Measurements from ENCODE around the gene PIK3CD.

PIK3CD gene

DNA sequence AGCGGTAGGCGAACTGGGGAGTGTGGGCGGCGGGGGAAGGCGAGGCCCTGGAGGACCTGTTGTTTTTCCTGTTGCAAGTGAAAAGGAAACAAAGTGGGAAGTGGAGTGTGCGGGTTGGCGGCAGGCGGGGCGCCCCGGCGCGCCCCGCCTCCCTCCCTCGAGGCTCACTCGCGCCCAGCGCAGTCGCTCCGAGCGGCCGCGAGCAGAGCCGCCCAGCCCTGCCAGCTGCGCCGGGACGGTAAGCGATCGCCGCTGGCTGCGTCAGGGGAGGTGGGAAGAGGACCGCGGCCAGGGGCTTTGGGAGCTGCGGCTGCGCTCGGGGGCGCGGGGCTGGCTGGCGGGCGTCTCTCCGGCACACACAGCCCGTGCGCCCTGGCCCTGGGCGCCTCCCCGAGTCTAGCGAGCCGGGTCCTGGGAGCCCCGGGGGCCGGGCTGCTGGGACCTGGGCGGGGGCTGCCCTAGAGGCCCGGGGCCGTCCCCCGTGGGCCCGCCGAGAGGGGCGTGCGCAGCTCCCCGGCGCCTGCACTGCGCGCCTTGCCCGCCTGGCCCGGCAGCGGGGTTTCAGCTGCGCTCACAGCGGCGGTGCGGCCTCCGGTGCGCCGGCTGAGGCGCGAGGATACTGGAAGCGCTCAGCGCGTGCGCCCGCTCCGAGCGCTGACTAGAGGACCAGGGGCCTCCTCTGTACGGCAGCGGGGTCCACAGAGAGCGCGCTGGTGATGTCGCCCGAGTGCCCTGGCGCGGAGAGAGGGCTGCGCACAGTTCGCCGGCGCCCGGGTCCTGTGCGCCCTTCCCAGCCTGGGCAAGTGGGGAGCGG is at the start of gene PIK3CD:
Gene PIK3CD (plus strand): TSS at position 167 of the 814 bp plus-strand sequence. CDS start 58,725 bp downstream, outside the sequence.
- DNase-seq = peak; percentile 57

DNA sequence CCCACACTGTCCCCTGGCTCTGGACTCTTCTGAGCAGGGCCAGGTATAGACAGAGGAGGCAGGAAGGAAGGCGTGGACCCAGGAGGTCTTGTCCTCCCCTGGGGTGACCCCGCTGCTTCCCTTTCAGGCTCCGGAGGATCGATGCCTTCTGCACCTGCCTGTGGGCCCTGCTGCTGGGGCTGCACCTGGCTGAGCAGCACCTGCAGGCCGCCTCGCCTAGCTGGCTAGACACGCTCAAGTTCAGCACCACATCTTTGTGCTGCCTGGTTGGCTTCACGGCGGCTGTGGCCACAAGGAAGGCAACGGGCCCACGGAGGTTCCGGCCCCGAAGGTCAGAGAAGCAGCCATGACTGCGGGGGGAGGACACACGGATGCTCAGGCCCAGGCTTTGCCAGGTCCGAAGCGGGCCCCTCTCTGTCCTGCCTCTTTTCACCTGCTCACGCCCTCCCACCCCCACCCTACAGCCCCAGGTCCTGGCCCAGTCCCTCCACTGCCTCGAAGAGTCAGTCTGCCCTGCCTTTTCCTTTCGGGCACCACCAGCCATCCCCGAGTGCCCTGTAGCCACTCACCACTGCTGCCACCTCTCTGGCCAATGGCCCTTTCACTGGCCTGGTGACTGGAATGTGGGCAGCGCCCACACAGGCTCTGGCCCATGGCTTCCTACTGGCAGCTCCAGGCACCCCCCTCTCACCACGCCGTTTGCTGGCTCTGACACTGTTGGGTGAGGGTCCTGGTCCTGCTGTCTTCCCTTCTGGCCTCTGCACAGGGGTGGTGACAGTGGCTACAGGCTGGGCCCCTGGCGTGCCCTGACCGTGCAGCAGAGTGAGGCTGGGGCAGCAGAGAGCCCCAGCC is 49.4 kb upstream of the PIK3CD start:
- DNase-seq = no peak

DNA sequence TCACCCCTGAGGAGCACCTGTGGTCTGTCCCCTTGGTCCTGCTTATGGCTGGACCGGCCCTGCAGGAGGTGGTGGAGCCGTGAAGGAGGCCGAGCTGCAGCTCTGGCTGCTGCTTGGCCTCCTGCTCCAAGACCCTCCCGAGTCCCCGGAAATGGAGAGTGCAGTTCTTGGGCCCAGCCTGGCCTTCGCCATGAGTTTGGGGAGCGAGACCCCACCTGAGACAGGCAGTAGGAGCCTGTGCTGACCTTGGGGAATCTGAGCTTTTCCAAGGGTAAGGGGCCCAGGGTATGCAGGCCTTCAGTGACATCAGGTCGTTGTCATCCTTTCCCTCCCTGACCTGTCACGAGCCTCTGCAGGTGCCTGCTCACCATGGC is 48.8 kb upstream of the PIK3CD start:
- no peak for DNase-seq

DNA sequence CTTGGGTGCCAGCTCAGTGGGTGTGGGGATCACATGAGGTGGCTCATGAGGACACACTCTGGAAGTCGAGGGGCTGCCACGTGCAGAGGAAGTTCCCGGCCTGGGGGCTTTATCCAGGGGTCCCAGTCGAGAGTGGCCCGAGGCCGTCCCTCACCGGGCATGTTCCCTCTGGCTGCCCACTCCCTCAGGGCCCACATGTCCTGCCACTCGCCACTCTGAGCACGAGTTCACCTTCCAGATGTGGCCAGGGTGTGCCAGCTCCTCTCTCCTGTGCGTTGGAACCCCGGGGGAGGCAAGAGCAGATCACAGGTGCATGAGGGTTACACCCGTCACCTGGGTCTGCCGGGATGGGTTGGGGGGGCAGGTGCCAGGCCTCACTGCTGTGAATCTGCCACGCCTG is 48.2 kb upstream of the PIK3CD start:
- no peak for DNase-seq

DNA sequence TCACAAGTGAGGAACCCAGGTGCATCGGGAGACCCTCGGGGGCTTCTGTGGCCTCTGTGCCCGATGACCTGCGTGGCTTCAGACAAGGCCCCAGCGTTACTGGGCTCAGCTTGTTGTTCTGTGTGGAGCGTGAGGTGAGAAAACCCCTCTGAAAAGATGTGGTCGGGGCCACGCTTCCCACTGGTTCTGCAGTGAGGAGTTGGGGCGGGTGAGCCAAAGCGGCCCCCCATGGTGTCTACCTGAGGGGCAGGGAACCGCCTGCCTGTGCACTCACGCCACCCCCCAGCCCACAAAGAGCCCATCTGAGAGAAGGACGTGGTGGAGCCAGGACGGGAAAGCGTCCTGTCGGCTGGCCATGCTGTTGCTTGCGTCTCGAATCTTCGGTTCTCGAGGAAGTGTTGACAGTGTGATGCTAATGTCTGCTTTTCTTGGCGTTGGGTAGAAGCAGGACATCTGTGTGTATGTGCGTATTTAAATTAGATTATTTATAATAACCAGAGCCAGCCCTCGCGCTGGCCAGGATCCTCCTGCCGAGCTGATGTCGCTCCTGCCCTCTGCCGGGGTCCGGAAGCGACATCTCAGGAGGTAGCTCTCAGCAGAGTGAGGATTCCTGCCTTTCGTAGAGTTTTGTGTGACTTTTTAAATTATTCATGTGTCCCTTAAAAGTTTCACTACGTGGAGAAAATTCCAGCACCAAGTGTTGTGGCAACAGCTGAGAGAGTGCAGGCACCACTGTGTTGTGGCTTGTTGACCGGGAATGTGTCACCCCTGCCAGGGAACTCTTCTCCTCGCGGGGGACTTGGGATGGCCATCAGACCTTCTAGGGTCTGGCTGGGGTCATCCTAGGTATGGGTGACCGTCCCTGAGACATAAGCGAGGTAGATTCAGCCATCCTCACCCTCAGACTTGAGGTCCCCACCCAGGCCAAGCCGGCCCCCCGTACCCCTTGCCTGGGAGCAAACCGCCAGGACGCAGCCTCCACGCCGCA is 47.5 kb upstream of the PIK3CD start:
- no peak for DNase-seq

DNA sequence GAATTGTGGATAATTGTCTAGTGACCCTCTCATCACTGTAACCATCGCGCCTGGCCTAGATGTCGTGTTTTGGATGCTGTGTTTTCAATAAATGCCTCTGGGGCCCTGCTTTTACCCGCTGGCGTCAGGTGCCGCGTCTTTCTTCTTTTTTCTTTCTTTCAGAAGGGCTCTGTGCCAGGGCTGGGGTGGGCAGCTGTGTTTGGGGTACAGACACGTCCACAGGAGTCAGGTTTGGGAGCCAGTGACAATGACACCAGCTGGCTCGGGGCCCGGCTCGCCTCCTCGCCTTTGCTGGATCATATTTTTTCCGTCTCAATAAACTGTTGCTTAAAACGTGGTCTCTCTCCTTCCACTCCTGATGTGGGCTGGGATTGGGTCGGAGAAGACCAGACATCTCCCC is 46.7 kb upstream of the PIK3CD start:
- DNase-seq = no peak

DNA sequence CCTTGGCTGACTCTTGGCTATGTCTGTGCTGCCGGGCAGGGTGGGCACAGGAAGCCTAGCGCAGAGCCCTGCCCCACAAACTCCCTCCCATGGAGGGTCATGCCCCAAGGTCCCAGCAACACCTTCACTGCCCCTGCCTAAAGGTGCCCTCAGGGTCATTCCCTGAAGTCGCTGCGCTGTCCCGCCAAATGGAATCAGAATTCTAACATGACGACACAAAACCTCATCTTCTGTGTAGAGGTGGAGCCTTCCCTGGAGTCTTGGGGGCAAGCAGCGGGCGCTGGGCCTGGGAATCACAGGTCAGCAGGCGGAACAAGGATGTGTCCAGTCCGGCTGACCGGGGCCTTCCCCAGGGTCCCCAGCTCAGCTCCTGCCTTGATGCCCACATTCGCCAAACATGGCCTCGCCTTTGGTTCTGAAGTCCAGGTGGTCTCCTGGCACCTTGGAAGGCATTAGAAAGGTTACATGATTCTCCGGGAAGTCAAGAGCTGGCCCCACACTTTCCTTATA is 45.5 kb upstream of the PIK3CD start:
- DNase-seq = no peak

DNA sequence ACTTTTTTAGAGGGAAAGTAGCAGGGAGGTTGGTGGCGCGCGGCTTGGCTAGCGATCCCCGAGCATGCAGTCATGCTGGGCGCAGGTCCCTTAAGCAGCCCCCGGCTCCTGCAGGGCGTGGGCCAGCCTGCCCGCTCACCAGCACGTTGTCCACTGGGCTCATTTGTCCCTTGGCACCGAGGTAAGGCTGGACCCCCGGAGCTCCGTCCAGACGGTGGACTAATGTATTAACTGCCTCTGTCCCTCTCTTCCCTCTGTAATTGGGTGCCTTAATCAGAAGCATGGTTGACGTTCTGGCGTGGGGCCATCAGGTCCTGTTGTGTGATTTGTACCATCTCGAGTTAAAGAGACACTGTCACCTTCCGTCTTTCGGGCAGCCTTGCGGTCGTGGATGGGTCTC is 45.1 kb upstream of the PIK3CD start:
- no peak for DNase-seq

DNA sequence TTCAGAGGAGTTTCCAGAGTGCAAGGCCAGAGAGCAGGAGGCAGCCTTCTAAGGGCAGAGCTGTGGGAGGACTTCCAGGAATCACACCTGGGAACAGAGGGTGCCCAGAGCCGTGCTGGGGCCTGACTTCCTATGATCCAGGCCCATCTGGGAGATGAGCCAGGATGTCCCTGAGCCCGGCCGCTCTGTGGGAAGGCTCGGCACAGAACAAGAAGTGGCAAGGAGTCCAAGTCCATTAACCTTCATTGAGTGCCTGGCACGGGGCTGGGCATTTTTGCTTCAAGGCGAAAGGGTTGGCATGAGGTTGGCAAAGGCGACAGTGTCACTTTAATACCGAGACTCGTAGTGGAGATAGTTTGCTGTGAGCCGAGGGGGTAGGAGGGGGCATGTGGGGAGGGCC is 44.6 kb upstream of the PIK3CD start:
- no peak for DNase-seq

DNA sequence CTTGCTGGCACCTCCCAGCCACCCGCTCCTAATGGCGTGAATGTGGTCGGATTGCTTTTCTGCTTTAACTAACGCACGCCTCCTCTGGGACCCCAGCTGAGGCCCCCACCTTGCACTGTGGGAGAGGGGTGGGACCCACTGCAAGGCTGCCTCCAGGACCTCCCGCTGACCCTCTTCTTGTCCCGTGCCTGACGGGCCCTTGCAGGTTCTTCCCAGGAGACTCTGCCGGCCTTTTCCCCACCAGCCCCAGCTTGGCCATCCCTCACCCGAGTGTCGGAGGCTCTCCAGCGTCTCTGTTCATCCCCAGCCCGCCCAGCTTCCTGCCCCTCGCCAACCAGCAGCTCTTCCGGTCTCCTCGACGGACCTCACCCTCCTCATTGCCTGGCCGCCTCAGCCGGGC is 44.2 kb upstream of the PIK3CD start:
- DNase-seq = no peak

DNA sequence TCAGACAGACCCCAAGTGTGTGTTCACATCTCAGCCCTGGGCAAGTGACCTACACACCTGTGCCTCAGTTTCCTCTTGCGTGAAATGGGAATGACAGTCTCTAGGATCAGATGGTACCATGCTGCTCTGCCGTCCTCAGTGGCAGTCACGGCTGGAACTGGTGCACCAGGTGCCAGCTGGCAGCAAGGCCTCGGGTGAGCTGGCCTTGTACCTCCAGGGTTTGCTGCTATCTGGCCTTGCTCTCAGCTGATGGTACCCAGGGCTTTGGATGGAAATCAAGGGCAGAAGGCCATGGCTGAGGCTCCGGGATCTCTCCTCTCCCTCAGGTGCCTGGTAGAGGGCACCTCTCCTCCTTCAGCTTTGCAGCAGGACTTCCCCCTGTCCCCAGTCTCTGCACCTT is 41.5 kb upstream of the PIK3CD start:
- DNase-seq = no peak

DNA sequence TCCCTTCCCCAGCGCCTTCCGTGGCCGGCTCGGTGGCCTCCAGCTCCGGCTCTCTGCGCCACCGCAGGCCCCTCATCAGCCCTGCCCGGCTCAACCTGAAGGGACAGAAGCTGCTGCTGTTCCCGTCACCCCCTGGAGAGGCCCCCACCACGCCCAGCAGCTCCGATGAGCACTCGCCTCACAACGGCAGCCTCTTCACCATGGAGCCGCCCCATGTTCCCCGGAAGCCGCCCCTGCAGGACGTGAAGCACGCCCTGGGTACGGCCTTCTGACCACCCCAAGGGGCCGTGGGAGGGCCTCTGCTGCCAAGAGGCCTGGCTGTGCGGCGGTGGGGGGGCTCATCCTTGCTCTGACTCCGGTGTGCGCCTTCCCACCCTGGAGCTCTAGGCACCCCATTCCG is 41.0 kb upstream of the PIK3CD start:
- no peak for DNase-seq

DNA sequence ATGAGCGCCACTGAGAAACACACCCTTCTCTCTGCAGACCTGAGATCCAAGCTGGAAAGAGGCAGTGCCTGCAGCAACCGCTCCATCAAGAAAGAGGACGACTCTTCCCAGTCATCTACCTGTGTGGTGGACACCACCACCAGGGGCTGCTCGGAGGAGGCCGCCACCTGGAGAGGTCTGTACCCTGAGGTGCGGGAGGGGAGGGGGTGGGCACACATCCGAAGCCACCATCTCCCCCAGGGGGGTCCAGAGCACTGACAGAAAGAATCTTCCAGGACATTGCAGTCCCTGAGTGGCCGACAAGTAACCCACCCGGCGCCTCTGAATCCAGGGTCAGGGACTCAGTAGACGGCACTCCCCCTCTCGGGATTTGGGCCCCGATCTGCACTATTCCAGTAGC is 39.8 kb upstream of the PIK3CD start:
- no peak for DNase-seq

DNA sequence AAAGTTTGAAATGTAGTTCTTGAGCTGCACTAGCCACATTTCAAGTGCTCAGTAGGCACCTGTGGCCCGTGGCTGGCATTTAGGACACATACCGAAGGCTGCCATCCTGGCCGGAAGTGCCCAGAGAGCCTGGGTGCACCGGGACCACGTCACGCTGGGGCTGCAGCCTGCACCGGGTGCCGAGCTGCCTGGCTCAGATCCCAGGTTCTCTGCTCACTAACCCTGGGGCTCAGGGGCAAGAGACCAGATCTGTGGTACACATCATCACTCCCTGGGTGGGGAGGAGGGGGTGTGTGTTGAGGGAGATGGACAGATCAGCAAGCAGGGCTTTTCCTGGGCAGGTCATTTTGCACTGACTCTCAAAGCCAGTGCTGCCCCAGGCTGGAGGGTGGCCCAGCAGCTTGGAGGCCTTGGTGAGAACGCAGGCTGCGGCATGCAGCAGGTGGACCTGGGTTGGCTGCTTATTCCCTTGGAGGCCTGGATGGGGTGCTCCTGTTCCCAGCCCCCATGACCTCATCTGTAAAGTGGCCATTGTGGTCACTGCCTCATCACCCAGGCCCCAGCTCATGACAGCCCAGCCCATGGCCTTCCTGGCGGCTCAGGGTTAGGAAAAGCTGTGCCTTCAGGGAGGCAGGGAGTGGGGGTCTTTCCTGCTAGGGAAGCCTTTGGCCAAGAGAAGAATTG is 39.2 kb upstream of the PIK3CD start:
- no peak for DNase-seq

DNA sequence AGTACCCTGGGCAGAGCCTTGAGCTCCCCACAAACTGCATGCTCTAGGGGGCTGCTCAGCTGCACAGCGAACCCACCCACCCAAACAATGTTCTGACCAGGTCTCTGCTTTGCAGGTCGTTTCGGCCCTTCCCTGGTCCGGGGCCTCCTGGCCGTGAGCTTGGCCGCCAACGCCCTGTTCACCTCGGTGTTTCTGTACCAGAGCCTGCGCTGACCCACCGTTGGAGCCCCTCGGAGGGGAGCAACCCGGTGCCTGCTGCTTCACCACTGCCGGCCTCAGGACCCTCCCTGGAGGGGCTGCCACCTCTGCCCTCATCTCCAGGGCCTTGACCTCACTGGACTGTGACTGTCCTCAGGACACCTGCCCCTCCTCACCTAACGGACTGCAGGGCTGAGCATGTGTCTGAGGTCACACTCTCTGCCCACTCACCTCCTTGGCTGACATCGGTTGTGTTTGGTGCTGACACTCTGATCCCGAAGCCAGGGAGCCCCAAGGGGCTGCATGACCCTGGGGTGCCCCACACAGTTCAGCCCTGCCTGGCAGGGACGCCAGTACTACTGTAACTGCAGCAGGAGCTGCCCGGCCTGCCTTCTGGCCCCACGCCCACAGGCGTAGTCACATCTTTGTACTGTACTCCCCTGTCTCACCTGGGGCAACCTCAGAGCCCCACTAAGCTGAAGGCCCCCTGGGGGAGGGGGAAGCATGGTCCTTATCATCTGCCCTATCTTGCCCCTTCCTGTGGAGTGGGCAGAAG is 38.5 kb upstream of the PIK3CD start:
- DNase-seq = no peak

DNA sequence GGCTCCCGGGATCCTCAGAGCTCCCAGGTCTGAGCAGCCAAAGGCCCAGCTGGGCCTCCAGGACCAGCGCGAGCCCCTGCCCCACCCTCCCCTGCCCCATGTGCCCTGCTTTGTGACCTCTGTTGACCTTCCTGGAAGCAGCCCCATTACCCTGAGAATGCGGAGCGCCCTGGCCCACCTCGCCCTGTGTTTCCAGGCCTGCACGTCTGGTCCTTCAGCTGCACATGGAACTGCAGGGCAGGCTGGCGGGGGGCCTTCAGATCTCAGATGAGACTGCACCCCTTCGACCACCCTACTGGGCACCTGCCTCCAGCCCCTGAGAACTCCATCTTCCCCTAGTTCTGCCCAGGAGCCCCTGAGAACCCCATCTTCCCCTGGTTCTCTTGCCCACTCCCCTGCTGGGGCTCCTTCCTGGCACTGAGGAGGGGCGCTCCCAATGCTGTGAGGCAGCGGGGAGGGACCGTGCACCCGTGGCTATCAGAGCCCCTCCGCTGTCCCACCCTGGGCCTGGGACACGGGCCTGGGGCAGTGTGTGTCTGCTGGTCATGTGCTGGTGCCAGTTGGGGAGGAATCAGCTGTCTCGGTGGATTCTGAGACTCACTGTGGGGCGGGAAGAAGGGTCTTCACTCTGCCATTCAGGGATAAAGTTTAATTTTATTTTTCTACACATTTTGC is 37.8 kb upstream of the PIK3CD start:
- DNase-seq = no peak

DNA sequence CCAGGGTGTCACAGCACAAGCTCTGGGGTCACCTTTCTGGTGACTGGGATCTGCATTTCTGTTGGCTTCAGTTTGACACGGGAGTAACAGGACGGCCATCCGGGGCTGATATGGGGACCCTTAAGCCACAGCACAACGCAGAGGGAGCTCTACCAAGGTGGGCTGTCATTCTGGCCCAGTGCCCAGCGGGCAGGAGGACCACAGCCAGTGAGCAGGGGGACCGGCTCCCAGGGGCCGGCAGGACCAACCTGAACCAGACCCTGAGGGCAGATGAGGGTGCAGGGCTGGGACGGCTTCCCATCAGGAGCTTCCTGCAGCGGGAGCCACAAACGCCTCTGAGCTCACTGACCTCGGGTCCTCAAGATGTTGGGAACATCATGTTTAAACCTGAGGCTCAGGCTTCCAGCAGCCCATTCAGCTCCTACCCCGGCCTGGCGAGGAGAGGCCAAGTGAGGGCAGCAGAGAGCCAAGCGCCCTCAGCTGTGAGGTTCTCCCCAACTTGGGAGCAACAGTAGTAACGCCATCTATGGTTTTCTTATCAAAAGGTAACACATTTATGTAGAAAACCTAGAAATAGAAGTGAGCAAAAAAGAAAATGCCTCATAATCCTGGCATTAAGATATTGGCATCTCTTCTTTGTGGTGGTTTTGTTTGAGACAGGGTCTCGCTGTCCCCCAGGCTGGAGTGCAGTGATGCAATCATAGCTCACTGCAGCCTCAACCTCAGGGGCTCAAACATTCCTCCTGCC is 36.0 kb upstream of the PIK3CD start:
- DNase-seq = peak; percentile 57

DNA sequence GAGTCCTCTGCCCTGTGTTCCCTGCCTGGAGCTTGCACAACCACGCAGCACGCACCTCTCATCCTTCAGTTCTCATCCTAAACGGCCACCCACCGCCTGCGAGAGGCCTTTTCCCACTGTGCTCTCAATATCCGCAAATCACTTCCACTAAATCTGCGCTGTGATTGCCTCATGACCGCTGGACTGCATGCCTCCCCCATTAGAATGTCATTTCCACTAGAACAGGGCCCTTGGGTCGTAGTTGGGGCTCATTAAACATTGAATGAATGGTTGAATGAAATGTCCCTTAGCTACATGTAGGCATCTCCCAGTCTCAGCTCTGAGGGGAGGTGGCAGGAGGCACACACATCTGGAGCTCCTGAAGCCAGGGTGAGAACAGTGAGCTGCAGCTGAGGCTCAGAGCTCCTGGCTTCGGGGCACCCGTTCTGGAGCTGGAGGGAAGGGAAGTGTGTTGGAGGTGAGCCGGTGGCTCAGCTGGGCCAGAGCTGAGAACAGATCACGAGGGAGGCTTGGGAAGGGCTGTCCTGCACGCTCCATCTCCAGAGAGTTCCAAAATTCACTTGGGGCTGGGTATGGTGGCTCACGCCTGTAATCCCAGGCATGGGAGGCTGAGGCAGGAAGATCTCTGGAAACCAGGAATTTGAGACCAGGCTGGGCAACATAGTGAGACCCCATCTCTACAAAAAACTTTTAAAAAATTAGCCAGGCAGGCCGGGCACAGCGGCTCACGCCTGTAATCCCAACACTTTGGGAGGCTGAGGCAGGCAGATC is 32.4 kb upstream of the PIK3CD start:
- no peak for DNase-seq

DNA sequence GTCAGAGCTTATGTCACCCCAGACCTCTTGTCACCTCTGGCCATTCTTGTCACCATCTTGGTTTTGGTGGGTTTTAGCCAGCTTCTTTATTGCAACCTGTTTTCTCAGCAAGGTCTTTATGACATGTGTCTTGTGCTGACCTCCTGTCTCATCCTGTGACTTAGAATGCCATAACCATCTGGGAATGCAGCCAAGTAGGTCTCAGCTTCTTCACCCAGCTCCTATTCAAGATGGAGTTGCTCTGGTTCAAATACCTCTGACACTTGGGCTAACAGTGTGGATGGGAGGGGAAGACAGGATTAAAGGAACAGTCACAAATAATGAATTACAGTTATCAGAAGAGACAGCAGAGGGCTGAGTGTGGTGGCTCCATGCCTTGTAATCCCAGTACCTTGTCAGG is 30.5 kb upstream of the PIK3CD start:
- no peak for DNase-seq

Measured in stimulated activated CD4-positive, alpha-beta T cell treated with anti-CD3 and anti-CD28 coated beads, Interleukin-4, amount 100 ng/mL, for 1 hour (primary cell).